ENCODE data around the gene CNTNAP3B.
"Not testable (repeated sequence)": the region's sequence is repeated elsewhere in the genome, so short reads cannot be mapped to it uniquely, and the experiment has no call there.

Gene CNTNAP3B

GRCh38 chr9:42129073-42129729 lies at the start of gene CNTNAP3B:
CNTNAP3B (minus strand) TSS chr9:42129426; CDS start chr9:42129094, 332 bp downstream.
- ATAC-seq: not testable (repeated sequence)

DNA sequence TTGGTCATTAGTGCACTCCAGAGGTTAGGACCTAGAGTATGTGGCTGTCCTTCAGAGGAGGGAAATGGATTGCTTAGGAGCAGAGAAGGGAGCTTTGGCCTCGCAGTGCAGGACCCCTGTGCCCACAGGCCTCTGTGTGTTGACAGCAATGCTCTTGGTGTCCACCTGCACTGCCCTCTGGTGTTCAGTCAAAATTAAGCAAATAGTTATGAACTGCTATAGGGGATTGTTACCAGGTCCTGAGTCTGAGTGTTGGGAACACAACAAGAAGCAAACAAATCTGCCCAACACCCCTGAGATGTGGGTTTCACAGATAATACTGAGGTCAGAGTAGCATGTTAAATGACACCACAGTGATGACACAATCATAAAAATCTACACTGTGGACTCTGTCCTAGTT lies 31.1 kb upstream of the CNTNAP3B start:
- ATAC-seq: not testable (repeated sequence)

DNA sequence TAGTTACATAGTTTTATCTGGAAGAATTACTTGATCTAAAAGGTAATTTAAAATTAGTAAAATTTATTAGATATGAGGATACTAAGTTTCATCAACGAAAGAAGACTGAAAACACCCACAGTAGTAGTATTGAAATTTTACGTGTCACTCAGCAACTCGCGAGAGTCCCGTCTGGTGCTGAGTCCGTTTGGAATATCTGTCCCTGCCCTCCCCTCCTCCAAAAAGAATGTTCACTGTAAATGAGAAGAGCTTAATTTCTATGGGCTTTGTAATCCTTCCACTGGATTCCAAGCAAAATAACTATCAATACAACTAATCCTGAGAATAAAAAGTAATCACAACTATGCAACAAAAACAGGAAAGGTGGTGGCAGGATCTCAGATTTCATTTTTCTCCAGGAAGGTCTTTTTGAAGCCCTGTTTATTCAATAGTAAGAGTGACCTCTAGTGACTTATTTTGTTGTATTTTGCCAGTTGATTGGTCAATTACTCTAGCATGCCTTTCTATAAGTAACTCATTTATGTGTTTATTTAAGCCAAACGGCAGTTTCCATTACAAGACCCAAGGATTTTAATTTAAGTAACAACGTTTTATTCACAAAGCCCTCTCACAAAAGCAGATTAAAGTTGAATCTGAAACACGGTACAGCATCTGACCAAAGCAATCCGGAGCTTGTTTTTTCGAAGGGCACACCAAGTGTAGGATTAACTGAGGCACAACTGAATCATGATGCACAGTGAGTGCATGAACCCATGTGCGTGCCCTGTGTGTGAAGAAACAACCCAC lies 2.0 kb downstream of the CNTNAP3B start:
- ATAC-seq: not testable (repeated sequence)

DNA sequence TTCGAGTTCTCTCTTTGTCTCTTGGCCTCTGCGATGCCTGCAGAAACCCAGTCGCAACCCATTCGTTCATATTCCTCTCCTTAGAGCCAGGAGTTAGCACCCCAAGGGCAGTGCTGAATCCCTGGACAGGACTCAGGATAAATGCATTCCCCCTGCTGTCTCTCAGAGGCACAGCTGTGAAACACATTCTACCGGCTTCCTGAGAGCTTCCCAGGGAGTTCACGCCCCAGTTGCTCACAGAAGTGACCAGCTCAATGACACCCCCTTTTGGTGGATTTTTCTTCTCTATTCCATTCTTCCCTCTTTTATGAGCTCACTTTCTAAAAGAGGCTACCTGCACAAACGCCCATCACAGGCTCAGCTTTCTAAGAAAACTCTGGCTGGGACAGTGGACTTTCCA lies 8.2 kb downstream of the CNTNAP3B start:
- not testable (repeated sequence) for ATAC-seq

GRCh38 chr9:42095929-42096328 lies 33.3 kb downstream of the CNTNAP3B start:
- ATAC-seq: peak in 1 of 2 donors; percentile 10

DNA sequence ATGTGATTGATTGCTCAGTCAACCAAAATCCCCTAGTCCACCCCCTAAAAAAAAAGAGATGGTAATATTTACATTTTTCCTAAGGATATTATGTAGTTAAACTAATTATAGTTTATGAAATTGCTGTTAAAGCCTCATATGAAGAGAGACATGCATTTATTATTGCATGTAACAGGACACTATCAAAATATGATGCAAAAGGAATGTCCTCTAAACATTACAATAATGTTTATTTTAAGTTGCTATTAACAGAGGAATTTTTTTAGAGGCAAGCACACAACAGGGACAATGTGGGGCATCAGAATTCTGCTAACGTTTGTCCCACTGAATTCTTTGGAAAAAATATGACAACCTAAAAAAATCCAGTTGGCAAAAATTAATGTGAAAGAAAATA lies 44.7 kb downstream of the CNTNAP3B start:
- ATAC-seq: not testable (repeated sequence)

DNA sequence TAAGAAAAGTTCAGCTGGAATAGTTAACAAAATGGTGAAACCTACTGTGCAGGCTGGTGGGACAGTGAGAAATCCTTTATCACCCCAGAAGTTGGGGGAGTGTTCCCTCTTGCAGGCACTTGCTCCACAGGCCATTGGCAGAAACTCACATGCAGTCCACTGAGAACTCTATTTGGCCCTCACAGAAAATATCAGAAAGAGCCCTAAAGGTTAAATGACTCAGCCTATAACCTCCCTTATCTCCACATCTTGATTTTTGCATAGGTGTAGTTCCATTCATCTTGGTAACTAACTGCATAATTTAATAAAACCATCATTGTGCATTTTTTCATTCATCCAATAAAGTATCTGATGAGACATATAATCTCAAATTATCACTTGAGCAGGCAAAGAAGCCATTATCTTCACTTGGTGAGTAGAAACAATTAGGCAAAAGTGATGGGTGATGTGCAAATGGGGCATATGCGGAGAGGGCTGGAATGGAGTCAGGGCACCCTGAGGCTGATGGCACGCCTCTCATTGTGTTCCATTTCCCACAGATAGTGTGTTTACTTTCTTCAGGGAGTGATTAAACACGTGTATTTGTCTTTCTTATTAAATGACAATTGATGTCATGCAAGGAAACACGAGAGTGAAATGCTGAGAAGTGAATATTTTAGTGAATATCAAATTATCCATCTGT lies 45.2 kb downstream of the CNTNAP3B start:
- ATAC-seq: not testable (repeated sequence)

- not testable (repeated sequence) for ATAC-seq
Observed at GRCh38 chr9:42080376-42080775, 48.9 kb downstream of the CNTNAP3B start.

DNA sequence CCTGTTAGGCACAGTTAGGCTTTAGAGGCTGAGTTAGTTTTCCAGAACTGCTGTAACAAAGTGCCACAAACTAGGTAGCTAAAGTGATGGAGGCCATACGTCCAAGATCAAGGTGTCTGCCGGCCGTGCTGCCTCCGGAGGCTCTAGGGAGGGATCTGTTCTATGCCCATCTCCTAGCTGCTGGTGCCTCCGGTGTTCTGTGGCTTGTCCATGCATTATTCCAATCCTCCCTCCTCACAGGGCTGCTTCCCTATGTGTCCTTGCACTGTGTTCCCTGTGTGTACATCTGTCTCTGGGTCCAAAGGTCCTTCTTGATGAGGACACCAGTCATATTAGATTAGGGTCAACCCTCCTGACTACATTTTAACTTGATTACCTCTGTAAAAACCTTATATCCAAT lies 54.4 kb downstream of the CNTNAP3B start:
- not testable (repeated sequence) for ATAC-seq

- not testable (repeated sequence) for ATAC-seq
Observed at GRCh38 chr9:42071026-42071425, 58.2 kb downstream of the CNTNAP3B start.

- ATAC-seq: not testable (repeated sequence)
Observed at GRCh38 chr9:42070035-42070799, 59.0 kb downstream of the CNTNAP3B start.

DNA sequence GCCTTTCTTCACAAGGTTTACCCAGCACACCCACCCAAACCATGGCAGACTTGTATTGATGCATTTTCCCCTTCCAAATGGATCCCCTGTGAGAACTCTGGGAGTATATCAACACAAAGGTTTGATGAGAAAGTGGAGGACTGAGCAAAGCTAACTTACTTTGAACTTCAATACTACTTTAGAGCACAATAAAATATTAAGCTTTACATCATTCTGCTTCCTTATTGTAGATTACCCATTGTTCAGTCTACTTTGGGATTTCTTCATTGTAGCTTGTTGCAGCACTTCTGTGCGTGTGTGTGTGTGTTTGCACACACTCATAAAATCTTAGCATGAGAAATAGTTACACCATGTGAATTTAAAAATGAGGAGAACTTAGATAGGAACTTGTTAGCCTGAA lies 75.4 kb downstream of the CNTNAP3B start:
- ATAC-seq: not testable (repeated sequence)

DNA sequence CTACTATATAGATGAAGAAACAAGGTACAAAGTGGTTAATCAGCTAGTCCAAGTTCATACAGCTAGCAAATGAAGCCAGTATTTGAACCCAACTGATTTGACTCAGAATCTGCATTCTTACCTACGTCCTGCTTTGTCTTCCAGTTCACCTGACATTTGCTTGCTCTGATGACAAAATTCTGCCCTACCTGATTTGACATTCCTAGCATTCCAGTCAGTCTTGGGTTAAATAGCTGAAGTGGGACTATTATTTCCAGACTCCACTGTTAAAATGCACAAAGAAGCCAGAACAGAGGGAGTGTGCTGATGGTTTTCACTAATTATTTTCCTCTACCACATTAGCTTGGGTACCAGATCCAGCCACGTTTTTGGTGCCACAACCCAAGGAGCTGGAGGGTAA lies 78.5 kb downstream of the CNTNAP3B start:
- not testable (repeated sequence) for ATAC-seq

- not testable (repeated sequence) for ATAC-seq
Observed at GRCh38 chr9:42044422-42045010, 84.7 kb downstream of the CNTNAP3B start.

GRCh38 chr9:42033541-42033940 lies 95.7 kb downstream of the CNTNAP3B start:
- ATAC-seq: not testable (repeated sequence)

DNA sequence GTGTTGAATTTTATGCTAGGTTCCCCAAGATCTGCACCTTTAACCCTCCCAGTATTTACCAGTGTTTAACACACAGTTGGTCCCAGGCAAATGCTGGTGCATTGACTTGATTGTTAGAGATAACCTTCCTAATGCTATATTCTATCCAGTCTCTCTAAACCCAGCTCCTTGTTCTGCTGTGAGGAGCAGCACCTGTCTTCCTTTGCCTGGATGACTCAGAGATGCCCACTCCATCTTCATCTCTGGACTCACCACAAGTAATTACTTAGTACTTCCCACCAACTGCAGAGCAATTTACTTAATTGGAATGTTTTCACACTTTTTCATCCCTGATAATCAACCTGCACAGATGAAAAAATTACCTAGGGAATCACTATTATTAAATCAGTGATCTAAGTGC lies 108.6 kb downstream of the CNTNAP3B start:
- ATAC-seq: not testable (repeated sequence)

DNA sequence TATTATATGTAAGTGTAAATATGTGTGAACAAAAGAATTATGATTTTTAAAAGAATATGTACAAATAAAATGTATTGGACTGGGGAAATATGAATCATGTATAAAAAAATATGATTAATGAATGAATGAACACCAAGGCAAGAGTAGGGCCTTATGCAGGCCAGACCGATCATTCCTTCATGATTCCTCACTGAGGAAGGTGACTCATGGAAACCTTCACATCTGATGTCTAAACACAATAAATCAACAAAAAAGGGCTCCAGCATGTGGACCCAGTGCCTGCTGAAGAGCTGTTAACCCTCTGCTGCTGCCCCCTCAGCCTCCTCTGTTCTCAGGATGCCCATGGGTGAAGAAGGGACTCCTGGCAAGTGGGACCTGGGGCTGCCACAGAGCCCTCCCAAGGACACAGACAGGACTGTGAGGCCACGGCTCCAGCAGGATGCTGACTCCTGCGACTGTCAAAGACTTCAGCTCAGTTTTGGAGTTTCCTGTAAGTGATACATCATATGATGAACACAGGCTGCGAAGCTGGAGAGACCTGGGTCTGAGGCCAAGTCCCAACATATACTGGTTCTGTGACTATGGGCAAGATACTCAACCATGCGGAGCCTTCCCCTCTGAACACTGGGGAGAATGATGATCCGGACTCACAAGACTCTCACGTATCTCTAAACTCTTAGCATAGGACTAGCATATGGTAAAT lies 110.9 kb downstream of the CNTNAP3B start:
- not testable (repeated sequence) for ATAC-seq

- ATAC-seq: not testable (repeated sequence)
Observed at GRCh38 chr9:42014317-42014716, 114.9 kb downstream of the CNTNAP3B start.

- not testable (repeated sequence) for ATAC-seq
Observed at GRCh38 chr9:41991607-41992006, 137.6 kb downstream of the CNTNAP3B start.

- not testable (repeated sequence) for ATAC-seq
Observed at GRCh38 chr9:41980271-41980670, 149.0 kb downstream of the CNTNAP3B start.

- not testable (repeated sequence) for ATAC-seq
Observed at GRCh38 chr9:41977965-41978600, 151.1 kb downstream of the CNTNAP3B start.
